ENCODE measurements around the gene ZG16.

GRCh38 chr16:29734786-29735185, 43.3 kb upstream of the ZG16 start:
- TF ChIP-seq ZMAT4 (CRISPR knock-in tag; IDR thresholded peaks at IDR 0.05): no peak
- TF ChIP-seq ESRRA (CRISPR knock-in tag; IDR thresholded peaks at IDR 0.05; ENCODE audit: borderline replicate concordance): no peak
- no peak for TF ChIP-seq CTCF (IDR thresholded peaks at IDR 0.05)
- no peak for TF ChIP-seq CREM (CRISPR knock-in tag; IDR thresholded peaks at IDR 0.05)

Measured in WTC11 (cell line).